Bronchial epithelial cell (primary cell): ENCODE data around the gene CDC42BPA. TPM values are rescaled to one million over a fixed set of nuclear protein-coding genes. Genes with fewer than 3 reads are reported as not detected.
"Not testable (repeated sequence)": the region's sequence is repeated elsewhere in the genome, so short reads cannot be mapped to it uniquely, and the experiment has no call there.

ENCODE experiments used
- DNase-seq: peaks from one replicate; pipeline ENCODE4 v3.0.0-alpha.2; 2010; ENCODE audit warnings: low read depth
- FAIRE-seq: peaks from 2 replicates; lab custom pipeline; 2011; peaks lifted over from hg19 to GRCh38; lab: Jason Lieb, UNC
- H3K27me3 ChIP-seq: 2 replicates; pipeline ENCODE4 v1.5.1; 2011; ENCODE audit warnings: low read length; ENCODE audit not compliant: control insufficient read depth, insufficient read depth
- H3K36me3 ChIP-seq: 2 replicates; pipeline ENCODE4 v1.5.1; 2011; ENCODE audit warnings: low read length; ENCODE audit not compliant: control insufficient read depth, insufficient read depth
- H3K4me3 ChIP-seq: 2 replicates; pipeline ENCODE4 v1.5.1; 2011; ENCODE audit warnings: mild to moderate bottlenecking, low read depth, low read length, control low read depth
- CTCF ChIP-seq: IDR thresholded peaks from 2 replicates; pipeline ENCODE4 v1.5.1; 2011; ENCODE audit warnings: mild to moderate bottlenecking, moderate library complexity, low read length, control low read depth, inconsistent platforms; ENCODE audit not compliant: insufficient read depth, severe bottlenecking
- total RNA-seq: library from RNA; depleted of rRNA; stranded (reverse); fragments of >200 nt; gene quantifications from 2 replicates; pipeline ENCODE4 v1.2.1, GENCODE V29; 2014

Gene CDC42BPA
- total RNA-seq, 1 donor from 2014 or later = 25.8 TPM

- TF ChIP-seq CTCF = no peak
- no peak for FAIRE-seq
Observed at GRCh38 chr1:227355542-227356245, 37.4 kb upstream of the CDC42BPA start.

GRCh38 chr1:227353186-227353585, 34.9 kb upstream of the CDC42BPA start:
- Histone ChIP-seq H3K4me3 (no peak overlapping the region), H3K27me3 (no peaks in the 10 kb centered on the region), H3K36me3 (no peaks in the 10 kb centered on the region)
- DNase-seq = no peak
- no peak for FAIRE-seq
- no peak for TF ChIP-seq CTCF

More at GRCh38 chr1:227355542-227356245, 37.4 kb upstream of the CDC42BPA start:
- DNase-seq = no peak
- no peaks in the 10 kb centered on the region for H3K27me3 ChIP-seq
- H3K36me3 ChIP-seq = no peaks in the 10 kb centered on the region
- no peak overlapping the region for H3K4me3 ChIP-seq

- FAIRE-seq, DNase-seq, H3K4me3 ChIP-seq, H3K36me3 ChIP-seq, H3K27me3 ChIP-seq: not testable (repeated sequence)
Observed at GRCh38 chr1:227352164-227352563, 33.9 kb upstream of the CDC42BPA start.

GRCh38 chr1:227351443-227351842, 33.2 kb upstream of the CDC42BPA start:
- Histone ChIP-seq H3K27me3 (no peaks in the 10 kb centered on the region), H3K4me3 (no peak overlapping the region), H3K36me3 (no peaks in the 10 kb centered on the region)
- no peak for TF ChIP-seq CTCF
- FAIRE-seq = no peak
- DNase-seq = peak; percentile 64

GRCh38 chr1:227349967-227350366, 31.7 kb upstream of the CDC42BPA start:
- H3K4me3 ChIP-seq = no peak overlapping the region
- no peaks in the 10 kb centered on the region for H3K27me3 ChIP-seq
- FAIRE-seq (no peak), DNase-seq (no peak)
- no peaks in the 10 kb centered on the region for H3K36me3 ChIP-seq
- no peak for TF ChIP-seq CTCF

GRCh38 chr1:227343727-227344551, 25.6 kb upstream of the CDC42BPA start:
- no peak for TF ChIP-seq CTCF
- Histone ChIP-seq H3K36me3 (no peaks in the 10 kb centered on the region), H3K27me3 (no peaks in the 10 kb centered on the region), H3K4me3 (no peak overlapping the region)
- FAIRE-seq = no peak
- DNase-seq = peak; percentile 97
